NCI-H2227 (cell line): ENCODE measurements around the gene YTHDC2.
"Not testable (repeated sequence)": the region's sequence is repeated elsewhere in the genome, so short reads cannot be mapped to it uniquely, and the experiment has no call there.

ENCODE experiments used
- DNase-seq: peaks from one replicate; lab custom pipeline; 2025; ENCODE audit not compliant: unreplicated experiment; lab: John Stamatoyannopoulos, UW

The YTHDC2 gene

DNA sequence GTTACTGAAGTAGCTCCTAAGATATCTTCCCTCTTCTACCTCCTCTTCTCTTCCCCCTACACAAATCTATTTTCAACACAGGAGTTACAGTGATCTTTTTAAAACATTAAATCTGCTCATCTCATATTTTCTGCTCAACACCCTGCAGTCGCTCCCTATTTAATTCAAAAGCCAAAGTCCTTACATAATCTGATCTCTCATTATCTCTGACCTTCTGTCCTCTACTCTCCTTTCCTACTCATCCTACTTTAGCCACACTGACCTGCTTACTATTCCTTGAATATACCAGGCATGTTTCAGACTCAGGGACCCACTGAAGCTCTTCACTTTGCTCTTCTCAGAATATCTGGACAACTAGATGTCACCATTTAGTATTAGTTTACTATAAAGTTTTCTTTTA is 87.9 kb downstream of the YTHDC2 start:
- no peak for DNase-seq

DNA sequence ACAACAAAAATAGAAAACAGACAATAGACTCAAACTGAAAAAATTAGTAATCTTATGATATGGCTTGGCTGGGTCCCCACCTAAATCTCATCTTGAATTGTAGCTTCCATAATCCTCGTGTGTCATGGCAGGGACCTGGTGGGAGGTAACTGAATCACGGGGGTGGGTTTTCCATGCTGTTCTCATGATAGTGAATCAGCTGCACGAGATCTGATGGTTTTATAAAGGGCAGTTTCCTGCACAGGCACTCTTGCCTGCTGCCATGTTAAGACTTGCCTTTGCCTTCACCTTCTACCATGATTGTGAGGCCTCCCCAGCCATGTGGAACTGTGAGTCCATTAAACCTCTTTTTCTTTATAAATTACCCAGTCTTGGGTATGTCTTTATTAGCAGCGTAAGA is 89.8 kb downstream of the YTHDC2 start:
- DNase-seq: not testable (repeated sequence)

DNA sequence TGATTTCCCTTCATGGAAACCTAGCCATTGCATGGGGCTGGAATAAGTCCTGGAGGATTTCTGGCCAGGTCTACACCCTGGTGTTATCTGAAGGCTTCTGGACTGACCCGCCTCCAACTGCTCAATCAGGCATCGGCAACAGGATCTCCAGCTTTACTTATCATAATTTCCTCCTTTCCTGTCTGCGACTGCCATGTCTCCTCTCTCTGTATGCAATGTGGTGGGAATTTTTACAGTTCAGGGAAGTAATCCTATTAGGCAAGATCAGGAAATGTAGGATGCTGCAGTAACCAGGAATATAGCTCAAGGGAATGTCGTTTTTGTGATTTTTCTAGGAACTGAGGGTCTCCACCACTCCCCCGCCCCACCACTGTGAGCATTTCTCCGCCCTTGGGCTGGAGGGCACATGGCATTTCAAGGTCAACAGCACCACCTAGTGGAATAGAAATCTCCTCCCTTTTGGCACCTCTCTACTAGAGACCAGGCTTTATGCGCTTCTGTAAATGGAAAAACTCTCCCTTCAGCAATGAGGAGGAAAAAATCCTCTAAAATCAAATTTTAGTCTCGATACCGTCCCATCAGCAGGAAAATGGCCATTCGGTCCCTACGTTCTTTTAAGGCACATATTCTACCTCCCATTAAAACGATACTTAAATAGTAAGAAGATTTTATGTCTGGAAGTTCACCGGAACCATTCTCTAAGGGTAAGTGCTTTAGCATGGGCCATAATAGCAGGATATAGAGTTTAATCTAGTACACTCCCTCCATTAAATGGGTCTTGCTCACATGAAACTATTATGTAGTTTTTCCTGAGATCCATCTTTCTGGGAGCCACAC is 93.0 kb downstream of the YTHDC2 start:
- peak; percentile 81 for DNase-seq

DNA sequence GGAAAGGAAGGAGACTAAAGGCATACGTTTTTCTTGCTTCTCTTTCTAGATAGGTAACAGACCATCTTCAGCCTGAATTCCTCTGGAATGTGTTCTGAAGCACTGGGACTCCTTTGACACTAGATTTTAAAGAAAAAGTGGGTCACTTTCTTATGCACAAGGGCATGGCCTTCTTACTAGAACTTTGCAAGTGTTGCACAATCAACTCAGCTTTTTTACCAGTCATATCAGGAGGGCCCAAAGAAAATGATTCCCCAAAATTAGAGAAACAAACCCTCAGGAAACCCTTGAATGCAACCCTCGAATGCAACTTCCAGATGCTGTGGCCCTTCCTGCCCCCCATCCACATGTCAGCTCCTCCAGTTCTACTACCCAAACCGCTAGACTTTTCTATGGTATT is 93.9 kb downstream of the YTHDC2 start:
- DNase-seq: no peak

DNA sequence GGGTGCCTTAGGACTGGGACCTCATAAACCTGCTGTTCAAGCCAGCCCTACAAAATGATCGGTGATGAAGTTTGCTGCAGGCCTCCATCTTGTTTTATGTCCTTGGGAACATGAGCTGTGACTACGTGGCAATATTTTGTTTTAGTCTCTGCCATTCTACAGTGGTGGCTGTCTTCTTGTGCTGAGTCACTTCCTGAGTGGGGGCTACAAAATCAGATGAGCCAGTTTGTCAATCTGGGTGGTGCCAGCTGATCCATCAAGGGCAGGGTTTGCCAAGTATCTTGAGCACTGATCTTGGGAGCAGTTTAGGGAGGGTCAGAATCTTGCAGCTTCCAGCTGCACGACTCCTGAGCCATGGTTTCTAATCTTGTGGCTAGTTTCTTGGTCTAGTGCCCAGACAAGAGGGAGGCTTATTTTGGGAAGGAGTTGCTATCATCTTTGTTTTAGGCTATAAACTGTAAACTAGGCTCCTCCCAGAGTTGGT is 94.7 kb downstream of the YTHDC2 start:
- no peak for DNase-seq

DNA sequence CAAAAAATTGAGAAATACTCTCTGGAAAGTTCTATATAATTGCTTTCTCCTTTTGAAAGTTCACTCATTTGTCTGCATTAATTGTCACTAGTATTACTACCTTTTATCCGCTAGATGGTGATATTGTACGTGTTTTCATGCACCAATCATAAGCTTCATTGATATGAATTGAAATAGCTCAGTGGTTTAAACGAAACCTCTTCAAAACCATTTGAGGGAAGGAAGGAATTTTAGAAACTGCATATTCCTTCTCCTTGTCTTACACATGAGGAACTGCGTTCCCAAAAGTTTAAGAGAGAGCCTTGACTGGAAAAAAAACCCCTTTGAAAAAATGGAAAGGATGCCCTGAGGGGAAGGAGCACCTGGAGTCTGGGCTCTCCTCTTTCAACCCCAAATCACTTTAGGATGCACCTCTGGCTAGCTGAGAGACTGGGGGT is 98.6 kb downstream of the YTHDC2 start:
- DNase-seq: peak; percentile 11

DNA sequence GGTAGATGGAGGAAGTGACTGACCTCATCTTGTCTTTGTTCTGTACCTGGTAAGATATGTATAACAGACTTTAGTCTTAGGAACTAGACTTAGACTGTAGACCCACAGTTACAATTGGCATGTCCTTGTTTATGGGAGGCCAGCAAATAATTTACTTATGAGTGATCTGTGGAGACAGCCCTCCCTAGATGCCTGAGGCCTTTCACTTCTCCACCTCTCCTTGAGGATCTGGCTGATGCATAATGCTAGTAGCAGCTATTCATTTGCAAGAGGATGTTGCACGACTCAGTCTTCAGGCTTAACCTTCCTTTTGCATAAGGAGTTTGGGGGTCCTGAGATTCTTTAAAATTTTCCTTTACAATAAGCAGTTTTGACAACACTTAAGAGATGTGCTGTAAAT is 100.7 kb downstream of the YTHDC2 start:
- DNase-seq: no peak

DNA sequence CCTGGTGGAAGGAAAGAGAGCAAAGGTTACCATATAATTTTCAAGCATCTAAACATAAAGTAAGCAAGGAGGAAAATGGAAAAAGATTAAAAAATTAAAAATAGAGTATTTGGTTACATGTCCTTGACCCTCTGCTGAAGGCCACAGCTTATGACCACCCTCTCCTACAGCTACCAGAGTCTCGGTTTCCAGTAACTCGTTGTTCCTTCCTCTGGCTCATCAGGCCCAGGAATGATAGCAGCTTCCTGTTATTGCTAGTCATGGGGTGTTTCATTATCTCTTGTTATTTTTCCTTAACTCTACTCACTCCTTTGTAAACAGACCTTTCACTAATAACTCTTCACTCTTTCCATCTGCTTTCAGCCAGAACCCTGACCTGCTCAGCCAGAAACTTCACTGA is 102.2 kb downstream of the YTHDC2 start:
- no peak for DNase-seq

DNA sequence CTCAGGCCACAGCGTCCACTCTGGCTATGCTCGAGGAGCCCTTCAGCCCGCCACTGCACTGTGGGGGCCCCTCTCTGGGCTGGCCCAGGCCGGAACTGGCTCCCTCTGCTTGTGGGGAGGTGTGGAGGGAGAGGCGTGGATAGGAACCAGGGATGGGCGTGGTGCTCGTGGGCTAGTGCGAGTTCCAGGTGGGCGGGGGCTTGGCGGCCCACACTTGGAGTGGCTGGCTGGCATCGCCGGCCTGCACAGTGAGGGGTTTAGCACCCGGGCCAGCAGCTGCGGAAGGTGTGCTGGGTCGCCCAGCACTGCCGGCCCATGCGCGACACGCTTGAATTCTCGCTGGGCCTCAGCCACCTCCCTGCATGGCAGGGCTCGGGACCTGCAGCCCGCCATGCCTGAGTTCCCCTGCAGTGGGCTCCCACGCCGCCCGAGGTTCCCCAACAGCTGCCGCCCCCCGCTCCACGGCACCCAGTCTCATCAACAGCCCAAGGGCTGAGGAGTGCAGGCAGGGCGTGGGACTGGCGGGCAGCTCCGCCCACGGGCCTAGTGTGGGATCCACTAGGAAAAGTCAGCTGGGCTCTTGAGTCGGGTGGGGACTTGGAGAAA is 103.8 kb downstream of the YTHDC2 start:
- no peak for DNase-seq

DNA sequence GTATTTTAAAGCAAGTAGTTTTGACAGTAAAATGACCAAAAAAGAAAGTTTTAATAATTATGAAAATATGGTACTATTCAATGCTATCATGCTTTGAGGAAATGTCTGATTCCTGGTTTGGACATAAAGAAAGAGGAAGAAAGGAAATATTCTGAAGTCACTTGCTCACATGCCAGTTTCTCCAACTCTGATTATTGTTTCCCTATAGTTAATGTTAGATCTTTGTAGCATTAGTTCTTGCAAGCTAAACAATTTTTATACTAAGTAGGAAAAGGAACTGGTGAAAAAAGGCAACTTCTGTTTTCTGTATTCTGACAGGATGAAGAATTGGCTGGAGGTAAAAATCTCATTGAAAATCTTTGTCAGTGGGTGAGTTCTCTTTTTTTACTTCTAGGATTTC is 119.5 kb downstream of the YTHDC2 start:
- no peak for DNase-seq

DNA sequence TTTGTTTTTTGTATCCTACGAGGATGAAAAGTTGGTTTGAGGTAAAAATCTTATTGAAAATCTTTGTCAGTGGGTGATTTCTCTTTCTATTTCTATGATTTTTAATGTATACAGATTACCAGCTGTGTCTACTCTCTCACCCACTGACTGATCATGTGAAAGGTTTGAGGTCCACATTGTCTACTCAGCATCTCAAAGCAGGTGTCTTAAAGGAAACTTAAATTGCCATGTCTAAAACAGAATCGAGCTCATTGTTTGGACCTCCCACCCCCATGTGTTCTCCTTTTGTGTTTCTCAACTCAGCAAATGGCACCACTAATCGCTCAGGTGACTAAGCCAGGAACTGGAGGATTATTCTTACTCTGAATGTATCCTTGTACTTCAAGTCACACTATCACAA is 121.5 kb downstream of the YTHDC2 start:
- no peak for DNase-seq

DNA sequence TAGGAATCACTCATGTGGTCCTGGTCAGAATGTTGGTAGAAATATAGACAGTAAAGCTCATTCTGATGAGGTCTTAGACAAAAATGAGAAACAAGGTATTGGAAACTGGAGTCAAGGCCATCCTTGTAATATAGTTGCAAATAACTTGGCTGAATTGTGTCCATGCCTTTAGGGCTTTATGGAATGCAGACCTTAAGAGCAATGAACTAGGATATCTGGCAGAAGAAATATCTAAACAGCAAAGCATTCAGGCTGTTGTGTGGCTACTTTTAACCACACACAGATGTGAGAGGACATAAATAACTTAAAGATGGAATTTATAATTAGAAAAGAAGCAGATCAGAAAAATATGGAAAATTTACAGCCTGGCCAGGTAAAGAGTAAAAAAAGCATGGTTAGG is 128.2 kb downstream of the YTHDC2 start:
- no peak for DNase-seq
